Measurements from ENCODE around the gene PIP4K2A. TPM values are rescaled to one million over a fixed set of nuclear protein-coding genes. Genes with fewer than 3 reads are reported as not detected.

PIP4K2A gene
- total RNA-seq, 1 experiment from 2014 or later: 24.2 TPM

DNA sequence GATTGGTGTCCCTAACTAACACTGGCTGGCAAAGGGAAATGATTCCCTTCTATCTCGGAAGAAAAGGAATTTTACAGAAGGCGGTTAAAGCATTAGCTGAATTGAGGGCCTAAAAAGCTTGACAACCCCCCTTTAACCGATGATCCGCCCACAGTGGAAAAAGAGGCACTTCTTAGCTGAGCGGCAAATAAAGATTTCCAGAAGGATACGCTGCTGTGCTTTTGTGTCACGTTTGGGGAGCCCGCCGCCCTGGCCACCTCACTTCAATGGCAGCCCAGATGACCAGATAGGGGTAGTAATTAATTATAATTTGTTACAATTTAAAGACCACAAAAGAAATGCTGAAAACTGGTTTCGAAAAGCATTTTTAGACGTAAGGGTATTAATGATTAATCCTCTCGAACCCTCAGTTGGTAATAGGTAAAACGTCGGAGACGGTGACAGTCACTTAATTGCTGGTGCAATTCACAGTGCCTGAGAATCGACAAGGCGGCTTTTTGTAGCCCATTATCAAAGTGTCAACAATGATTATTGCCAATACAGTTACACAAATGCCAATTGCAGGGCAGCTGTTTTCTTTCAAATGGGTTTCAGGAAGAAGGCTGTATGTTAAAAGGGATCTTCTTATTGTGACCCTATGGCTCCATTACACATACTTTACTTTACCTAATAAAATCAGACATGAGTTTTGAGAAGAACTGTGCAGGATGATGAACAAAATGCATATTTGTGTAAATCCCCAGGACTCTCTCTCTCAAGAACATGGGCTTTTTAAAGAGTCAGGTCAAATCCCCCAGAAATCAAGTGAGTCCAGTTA is 154.1 kb downstream of the PIP4K2A start:
- intact Hi-C loops (cut with micrococcal nuclease; ENCODE audit: unreplicated experiment): no loop called here

DNA sequence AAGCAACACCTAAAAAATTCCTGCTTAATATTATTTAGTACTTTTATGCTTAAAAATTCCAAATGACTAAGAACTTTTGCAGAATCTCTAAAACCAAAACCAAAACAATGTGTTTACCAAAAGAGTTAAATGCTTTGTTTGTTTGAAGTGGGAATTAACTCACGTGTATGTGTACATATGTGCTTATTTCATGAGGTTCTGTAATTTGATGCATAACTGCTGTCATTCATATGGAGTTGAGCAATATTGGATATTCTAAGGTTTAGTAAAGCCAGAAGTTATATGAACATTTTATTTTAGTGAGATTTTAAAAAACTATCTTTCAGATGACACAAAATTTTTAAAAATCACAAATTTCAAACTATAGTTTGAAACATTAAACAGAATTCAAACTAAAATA is 157.1 kb downstream of the PIP4K2A start:
- Mint-ChIP-seq H3K4me1 (ENCODE audit: low read depth, unreplicated experiment) (no peaks in the 10 kb centered on the region), H3K36me3 (ENCODE audit: insufficient read depth, unreplicated experiment) (no peaks in the 10 kb centered on the region), H3K9me3 (ENCODE audit: low read depth, unreplicated experiment) (no peaks in the 10 kb centered on the region), H3K4me3 (ENCODE audit: low read depth, unreplicated experiment) (no peak overlapping the region), H3K27me3 (ENCODE audit: unreplicated experiment) (no peaks in the 10 kb centered on the region), H3K27ac (ENCODE audit: unreplicated experiment) (no peak overlapping the region)
- intact Hi-C loops (cut with micrococcal nuclease; ENCODE audit: unreplicated experiment): loop anchor here (5.0 kb wide), 2 partner anchors 235 to 510 kb away; partner anchors contain the start of gene BMI1
- CTCF ChIA-PET: no interaction called here
- TF ChIP-seq, protein P1, sequence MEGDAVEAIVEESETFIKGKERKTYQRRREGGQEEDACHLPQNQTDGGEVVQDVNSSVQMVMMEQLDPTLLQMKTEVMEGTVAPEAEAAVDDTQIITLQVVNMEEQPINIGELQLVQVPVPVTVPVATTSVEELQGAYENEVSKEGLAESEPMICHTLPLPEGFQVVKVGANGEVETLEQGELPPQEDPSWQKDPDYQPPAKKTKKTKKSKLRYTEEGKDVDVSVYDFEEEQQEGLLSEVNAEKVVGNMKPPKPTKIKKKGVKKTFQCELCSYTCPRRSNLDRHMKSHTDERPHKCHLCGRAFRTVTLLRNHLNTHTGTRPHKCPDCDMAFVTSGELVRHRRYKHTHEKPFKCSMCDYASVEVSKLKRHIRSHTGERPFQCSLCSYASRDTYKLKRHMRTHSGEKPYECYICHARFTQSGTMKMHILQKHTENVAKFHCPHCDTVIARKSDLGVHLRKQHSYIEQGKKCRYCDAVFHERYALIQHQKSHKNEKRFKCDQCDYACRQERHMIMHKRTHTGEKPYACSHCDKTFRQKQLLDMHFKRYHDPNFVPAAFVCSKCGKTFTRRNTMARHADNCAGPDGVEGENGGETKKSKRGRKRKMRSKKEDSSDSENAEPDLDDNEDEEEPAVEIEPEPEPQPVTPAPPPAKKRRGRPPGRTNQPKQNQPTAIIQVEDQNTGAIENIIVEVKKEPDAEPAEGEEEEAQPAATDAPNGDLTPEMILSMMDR (IDR thresholded peaks at IDR 0.05; ENCODE audit: unreplicated experiment): no peak
- DNase-seq: no peak
- BruUV-seq (replicated peaks): no TSS peak

More for the DNA sequence above, 154.1 kb downstream of the PIP4K2A start:
- Mint-ChIP-seq H3K4me3 (ENCODE audit: low read depth, unreplicated experiment) (no peak overlapping the region), H3K9me3 (ENCODE audit: low read depth, unreplicated experiment) (no peaks in the 10 kb centered on the region), H3K36me3 (ENCODE audit: insufficient read depth, unreplicated experiment) (peaks cover 5% of the 10 kb centered on the region), H3K4me1 (ENCODE audit: low read depth, unreplicated experiment) (no peaks in the 10 kb centered on the region), H3K27me3 (ENCODE audit: unreplicated experiment) (no peaks in the 10 kb centered on the region), H3K27ac (ENCODE audit: unreplicated experiment) (no peak overlapping the region)
- TF ChIP-seq, protein P1 (IDR thresholded peaks at IDR 0.05; ENCODE audit: unreplicated experiment): no peak
- CTCF ChIA-PET: no interaction called here
- no TSS peak for BruUV-seq (replicated peaks)
- no peak for DNase-seq

DNA sequence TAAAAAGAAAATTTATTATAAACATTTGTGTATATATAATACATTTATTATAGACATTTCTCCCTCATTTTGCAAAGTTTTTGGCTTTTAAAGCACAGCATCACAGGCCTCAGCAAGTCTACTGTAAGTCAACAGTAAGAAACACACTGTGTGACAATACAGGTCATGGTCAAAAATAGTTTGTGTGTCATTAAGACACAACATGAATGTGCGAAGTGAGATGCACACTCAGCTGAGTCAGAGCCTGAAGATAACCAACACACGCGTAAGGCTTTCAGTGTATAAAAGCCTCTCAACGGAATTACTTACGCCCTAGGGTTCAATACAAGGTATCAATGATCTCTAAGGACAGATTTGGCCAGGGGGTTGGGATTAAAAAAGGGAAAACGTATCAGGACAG is 157.6 kb downstream of the PIP4K2A start:
- H3K36me3 Mint-ChIP-seq (ENCODE audit: insufficient read depth, unreplicated experiment): no peaks in the 10 kb centered on the region
- H3K27me3 Mint-ChIP-seq (ENCODE audit: unreplicated experiment): no peaks in the 10 kb centered on the region
- CTCF ChIA-PET: no interaction called here
- no peaks in the 10 kb centered on the region for H3K4me1 Mint-ChIP-seq (ENCODE audit: low read depth, unreplicated experiment)
- intact Hi-C loops (cut with micrococcal nuclease; ENCODE audit: unreplicated experiment): loop anchor here (5.0 kb wide), 2 partner anchors 234 to 511 kb away; partner anchors contain the start of gene BMI1
- TF ChIP-seq, protein P1 (IDR thresholded peaks at IDR 0.05; ENCODE audit: unreplicated experiment): no peak
- H3K4me3 Mint-ChIP-seq (ENCODE audit: low read depth, unreplicated experiment): no peak overlapping the region
- H3K27ac Mint-ChIP-seq (ENCODE audit: unreplicated experiment): no peak overlapping the region
- DNase-seq: no peak
- BruUV-seq (replicated peaks): no TSS peak
- H3K9me3 Mint-ChIP-seq (ENCODE audit: low read depth, unreplicated experiment): no peaks in the 10 kb centered on the region

- Mint-ChIP-seq H3K27ac (ENCODE audit: unreplicated experiment) (no peak overlapping the region), H3K4me1 (ENCODE audit: low read depth, unreplicated experiment) (no peaks in the 10 kb centered on the region), H3K27me3 (ENCODE audit: unreplicated experiment) (no peaks in the 10 kb centered on the region), H3K9me3 (ENCODE audit: low read depth, unreplicated experiment) (no peaks in the 10 kb centered on the region), H3K36me3 (ENCODE audit: insufficient read depth, unreplicated experiment) (no peaks in the 10 kb centered on the region), H3K4me3 (ENCODE audit: low read depth, unreplicated experiment) (no peak overlapping the region)
- CTCF ChIA-PET: interaction anchor here (0.6 kb wide), 1 partner anchor 206 kb away, joined by 3 read pairs; no protein-coding TSS in a partner anchor
- no peak for DNase-seq
- intact Hi-C loops (cut with micrococcal nuclease; ENCODE audit: unreplicated experiment): loop anchor here (5.0 kb wide), 3 partner anchors 232 to 513 kb away; partner anchors contain the start of gene BMI1
- TF ChIP-seq, protein P1 (IDR thresholded peaks at IDR 0.05; ENCODE audit: unreplicated experiment): no peak
- no TSS peak for BruUV-seq (replicated peaks)
Observed at GRCh38 chr10:22554461-22555182, 159.8 kb downstream of the PIP4K2A start.

Measured in Calu3 (cell line).